Jurkat, Clone E6-1 (cell line): ENCODE data around the gene OR6C3. TPM values are rescaled to one million over a fixed set of nuclear protein-coding genes. Genes with fewer than 3 reads are reported as not detected.
"Not testable (repeated sequence)": the region's sequence is repeated elsewhere in the genome, so short reads cannot be mapped to it uniquely, and the experiment has no call there.

Experiments
- DNase-seq: peaks from one replicate; pipeline ENCODE4 v3.0.0-alpha.2; 2011; ENCODE audit warnings: low read depth, low spot score
- H3K4me3 ChIP-seq: 2 replicates; pipeline ENCODE4 v1.5.1; 2011; ENCODE audit warnings: mild to moderate bottlenecking, low read length, control low read depth, moderate library complexity
- polyA plus RNA-seq: library from polyadenylated mRNA; unstranded; fragments of >200 nt; gene quantifications from one replicate; pipeline ENCODE4 v1.2.1, GENCODE V29; 2012; ENCODE audit warnings: missing spikeins; ENCODE audit not compliant: insufficient read length, insufficient read depth

Gene OR6C3
- polyA plus RNA-seq, result not detected

- H3K4me3 ChIP-seq, result no peak within 1 kb of the TSS
- DNase-seq, result no peak
Observed at GRCh38 chr12:55330446-55330845, at the start of gene OR6C3. Gene OR6C3 (plus strand): TSS chr12:55330746. CDS start chr12:55331701, 955 bp downstream.

- no peak for DNase-seq
- H3K4me3 ChIP-seq, result no peak overlapping the region
Observed at GRCh38 chr12:55280991-55281390, 49.6 kb upstream of the OR6C3 start.

- no peak overlapping the region for H3K4me3 ChIP-seq
- DNase-seq, result no peak
Observed at GRCh38 chr12:55289999-55290398, 40.5 kb upstream of the OR6C3 start.

GRCh38 chr12:55296469-55296868 is 34.1 kb upstream of the OR6C3 start, which contains the start of gene OR6C6:
Gene OR6C6 (minus strand): TSS chr12:55296569. CDS start chr12:55295232, 1,337 bp downstream.
- DNase-seq, result no peak
- no peak within 1 kb of the TSS for H3K4me3 ChIP-seq

GRCh38 chr12:55314043-55314442 is 16.5 kb upstream of the OR6C3 start, which contains the start of gene OR6C1:
Gene OR6C1 (plus strand): TSS chr12:55314343. CDS start chr12:55320600, 6,257 bp downstream.
- no peak for DNase-seq
- no peak within 1 kb of the TSS for H3K4me3 ChIP-seq

- DNase-seq, result no peak
- no peak overlapping the region for H3K4me3 ChIP-seq
Observed at GRCh38 chr12:55320201-55320600, 10.3 kb upstream of the OR6C3 start.

- not testable (repeated sequence) for H3K4me3 ChIP-seq, DNase-seq
Observed at GRCh38 chr12:55325801-55326200, 4.7 kb upstream of the OR6C3 start.

GRCh38 chr12:55336002-55336401 is 5.5 kb downstream of the OR6C3 start:
- no peak overlapping the region for H3K4me3 ChIP-seq
- no peak for DNase-seq

- H3K4me3 ChIP-seq, DNase-seq: not testable (repeated sequence)
Observed at GRCh38 chr12:55355338-55355737, 24.8 kb downstream of the OR6C3 start.

GRCh38 chr12:55362675-55363074 is 32.1 kb downstream of the OR6C3 start, which contains the start of gene OR6C75:
Gene OR6C75 (plus strand): TSS chr12:55362975. CDS start chr12:55365111, 2,136 bp downstream.
- DNase-seq, result no peak
- H3K4me3 ChIP-seq, result no peak within 1 kb of the TSS

- DNase-seq, result no peak
- no peak overlapping the region for H3K4me3 ChIP-seq
Observed at GRCh38 chr12:55365086-55365485, 34.5 kb downstream of the OR6C3 start.

GRCh38 chr12:55372521-55372920 is 42.0 kb downstream of the OR6C3 start:
- H3K4me3 ChIP-seq, result no peak overlapping the region
- no peak for DNase-seq
